Measurements from ENCODE around the gene PIGR. TPM values are rescaled to one million over a fixed set of nuclear protein-coding genes. Genes with fewer than 3 reads are reported as not detected.

The PIGR gene
- total and polyA plus RNA-seq, 2 donors from 2014 or later: 187 to 841 TPM

- intact Hi-C loops (cut with DNase I): no loop called here
- TF ChIP-seq CTCF (IDR thresholded peaks at IDR 0.05; ENCODE audit: borderline replicate concordance, extremely low read depth, insufficient read depth): no peak
- peaks cover 0 to 2% (median 0%) of the 10 kb centered on the region in 3 donors for H3K4me1 ChIP-seq (ENCODE audit: control insufficient read depth in 2 of 3, insufficient read depth in 2 of 3, low read depth in 1 of 3, low read length in 3 of 3)
- H3K27ac ChIP-seq (ENCODE audit: low read depth in 2 of 2, low read length in 2 of 2): no peak overlapping the region
- H3K9ac ChIP-seq (ENCODE audit: low read length in 3 of 3): no peak overlapping the region
- no peaks in the 10 kb centered on the region for H3K36me3 ChIP-seq (ENCODE audit: control insufficient read depth in 2 of 3, insufficient read depth in 3 of 3, low read length in 3 of 3)
- H3K27me3 ChIP-seq (ENCODE audit: control insufficient read depth, insufficient read depth, low read length): no peaks in the 10 kb centered on the region
- DNase-seq (no peak), FAIRE-seq (no peak)
- no peak overlapping the region for H3K4me3 ChIP-seq (ENCODE audit: low read length in 3 of 3)
- H3K9me3 ChIP-seq (ENCODE audit: control insufficient read depth in 2 of 3, insufficient read depth in 1 of 3, low read length in 3 of 3): no peaks in the 10 kb centered on the region
Measured at GRCh38 chr1:206899717-206900116, 46.5 kb downstream of the PIGR start.

GRCh38 chr1:206898915-206899431 is 47.3 kb downstream of the PIGR start:
- Histone ChIP-seq H3K4me1 (ENCODE audit: control insufficient read depth in 2 of 3, insufficient read depth in 2 of 3, low read depth in 1 of 3, low read length in 3 of 3) (peaks cover 0 to 2% (median 0%) of the 10 kb centered on the region in 3 donors), H3K36me3 (ENCODE audit: control insufficient read depth in 2 of 3, insufficient read depth in 3 of 3, low read length in 3 of 3) (no peaks in the 10 kb centered on the region), H3K4me3 (ENCODE audit: low read length in 3 of 3) (no peak overlapping the region), H3K27me3 (ENCODE audit: control insufficient read depth, insufficient read depth, low read length) (no peaks in the 10 kb centered on the region), H3K27ac (ENCODE audit: low read depth in 2 of 2, low read length in 2 of 2) (no peak overlapping the region), H3K9me3 (ENCODE audit: control insufficient read depth in 2 of 3, insufficient read depth in 1 of 3, low read length in 3 of 3) (no peaks in the 10 kb centered on the region), H3K9ac (ENCODE audit: low read length in 3 of 3) (no peak overlapping the region)
- no peak for DNase-seq
- FAIRE-seq: no peak
- TF ChIP-seq CTCF (IDR thresholded peaks at IDR 0.05; ENCODE audit: borderline replicate concordance, extremely low read depth, insufficient read depth): no peak
- intact Hi-C loops (cut with DNase I): no loop called here

GRCh38 chr1:206898089-206898914 is 48.0 kb downstream of the PIGR start:
- no peak overlapping the region for H3K9ac ChIP-seq (ENCODE audit: low read length in 3 of 3)
- no peaks in the 10 kb centered on the region for H3K36me3 ChIP-seq (ENCODE audit: control insufficient read depth in 2 of 3, insufficient read depth in 3 of 3, low read length in 3 of 3)
- H3K4me1 ChIP-seq (ENCODE audit: control insufficient read depth in 2 of 3, insufficient read depth in 2 of 3, low read depth in 1 of 3, low read length in 3 of 3): peaks cover 0 to 2% (median 0%) of the 10 kb centered on the region in 3 donors
- no peak for FAIRE-seq
- no peak for TF ChIP-seq CTCF (IDR thresholded peaks at IDR 0.05; ENCODE audit: borderline replicate concordance, extremely low read depth, insufficient read depth)
- intact Hi-C loops (cut with DNase I): no loop called here
- H3K4me3 ChIP-seq (ENCODE audit: low read length in 3 of 3): no peak overlapping the region
- H3K27me3 ChIP-seq (ENCODE audit: control insufficient read depth, insufficient read depth, low read length): no peaks in the 10 kb centered on the region
- no peak overlapping the region for H3K27ac ChIP-seq (ENCODE audit: low read depth in 2 of 2, low read length in 2 of 2)
- H3K9me3 ChIP-seq (ENCODE audit: control insufficient read depth in 2 of 3, insufficient read depth in 1 of 3, low read length in 3 of 3): no peaks in the 10 kb centered on the region
- no peak for DNase-seq
